Body of pancreas (tissue), 4 donors: ENCODE data around the gene REV1. TPM values are rescaled to one million over a fixed set of nuclear protein-coding genes. Genes with fewer than 3 reads are reported as not detected.

Experiments
- ATAC-seq: fragments of 150-250 bp; one replicate; pipeline ENCODE4 v1.9.1; 2016
- DNase-seq, 4 donors: peaks; one replicate each; pipeline ENCODE4 v3.0.0-alpha.2; 2019
- H3K27ac ChIP-seq, 4 donors: fragments of 200-600 bp; sonication (generic); 1 replicate in 3 of 4; 2 replicates in 1 of 4; pipeline versions ENCODE4 v1.5.1 to v1.6.1; 2016 to 2019; ENCODE audit warnings: mild to moderate bottlenecking in 1 of 4, mixed read lengths in 1 of 4, moderate library complexity in 1 of 4
- H3K27me3 ChIP-seq, 2 donors: fragments of 200-600 bp; sonication (generic); one replicate each; pipeline ENCODE4 v1.6.0; 2016; ENCODE audit warnings: mild to moderate bottlenecking in 1 of 2
- H3K36me3 ChIP-seq, 2 donors: fragments of 200-600 bp; sonication (generic); replicated peaks in 1 of 2; 2 replicates each; pipeline ENCODE4 v1.5.1; 2016; ENCODE audit warnings: low read depth in 2 of 2; ENCODE audit not compliant: insufficient read depth in 1 of 2
- H3K4me1 ChIP-seq: fragments of 200-600 bp; sonication (generic); one replicate; pipeline ENCODE4 v1.6.0; 2016
- H3K4me3 ChIP-seq, 2 donors: fragments of 200-600 bp; sonication (generic); 1 replicate in 1 of 2; 2 replicates in 1 of 2; pipeline ENCODE4 v1.5.1; 2016 to 2019
- H3K9me3 ChIP-seq, 3 donors: fragments of 200-600 bp; sonication (generic); 1 replicate in 2 of 3; 2 replicates in 1 of 3; pipeline ENCODE4 v1.5.1; 2016
- POLR2A ChIP-seq, 3 donors: fragments of 450-650 bp; IDR thresholded peaks; one replicate each; pipeline ENCODE4 v1.6.1; 2016; ENCODE audit warnings: antibody characterized with exemption in 3 of 3, mild to moderate bottlenecking in 2 of 3
- WGBS, 2 donors: methylation state at CpG; one replicate each; pipeline ENCODE4 v1.1.5; 2017; 5-methylcytosine and 5-hydroxymethylcytosine counted together
- intact Hi-C: fragments of 100-400 bp; cut with DNase I; formaldehyde crosslinking; loops from one replicate; pipeline ENCODE4 v1.15.1; 2023
- total RNA-seq, 2 donors: library from RNA; depleted of rRNA; stranded (reverse); fragments of >200 nt; gene quantifications; one replicate each; pipeline ENCODE4 v1.1.0, GENCODE V29; 2016
- TF ChIP-seq, protein P1 (sequence below), 7 experiments: fragments of 450-650 bp in 4 of 7; fragments of 200-600 bp in 3 of 7; sonication (generic) in 3 of 7; IDR thresholded peaks; one replicate each; pipeline ENCODE4 v1.5.1; 2016 to 2019; ENCODE audit warnings: antibody characterized with exemption in 7 of 7

REV1 gene
- total RNA-seq, 2 donors from 2014 or later, result 27.0 to 51.1 TPM

- Histone ChIP-seq H3K9me3 (peaks cover 0 to 3% (median 0%) of the 10 kb centered on the region in 3 donors), H3K27me3 (no peaks in the 10 kb centered on the region), H3K36me3 (no peaks in the 10 kb centered on the region), H3K4me1 (no peaks in the 10 kb centered on the region), H3K27ac (no peak overlapping the region), H3K4me3 (no peak overlapping the region)
- DNase-seq, result no peak
- intact Hi-C loops, result no loop called here
- WGBS, 2 donors, result 93 to 95% methylated on average over 4 of the region's 4 CpGs
- TF ChIP-seq, protein P1, sequence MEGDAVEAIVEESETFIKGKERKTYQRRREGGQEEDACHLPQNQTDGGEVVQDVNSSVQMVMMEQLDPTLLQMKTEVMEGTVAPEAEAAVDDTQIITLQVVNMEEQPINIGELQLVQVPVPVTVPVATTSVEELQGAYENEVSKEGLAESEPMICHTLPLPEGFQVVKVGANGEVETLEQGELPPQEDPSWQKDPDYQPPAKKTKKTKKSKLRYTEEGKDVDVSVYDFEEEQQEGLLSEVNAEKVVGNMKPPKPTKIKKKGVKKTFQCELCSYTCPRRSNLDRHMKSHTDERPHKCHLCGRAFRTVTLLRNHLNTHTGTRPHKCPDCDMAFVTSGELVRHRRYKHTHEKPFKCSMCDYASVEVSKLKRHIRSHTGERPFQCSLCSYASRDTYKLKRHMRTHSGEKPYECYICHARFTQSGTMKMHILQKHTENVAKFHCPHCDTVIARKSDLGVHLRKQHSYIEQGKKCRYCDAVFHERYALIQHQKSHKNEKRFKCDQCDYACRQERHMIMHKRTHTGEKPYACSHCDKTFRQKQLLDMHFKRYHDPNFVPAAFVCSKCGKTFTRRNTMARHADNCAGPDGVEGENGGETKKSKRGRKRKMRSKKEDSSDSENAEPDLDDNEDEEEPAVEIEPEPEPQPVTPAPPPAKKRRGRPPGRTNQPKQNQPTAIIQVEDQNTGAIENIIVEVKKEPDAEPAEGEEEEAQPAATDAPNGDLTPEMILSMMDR (IDR thresholded peaks at IDR 0.05), result no peak
- no peak for TF ChIP-seq POLR2A (IDR thresholded peaks at IDR 0.05)
- no peak for ATAC-seq
Measured at GRCh38 chr2:99461828-99462483, 27.9 kb downstream of the REV1 start.

- DNase-seq (no peak), ATAC-seq (no peak)
- WGBS, 2 donors, result 93 to 94% methylated on average over 2 of the region's 2 CpGs
- no peak overlapping the region for H3K4me3 ChIP-seq
- H3K27me3 ChIP-seq, result no peaks in the 10 kb centered on the region
- no peak overlapping the region for H3K27ac ChIP-seq
- no peaks in the 10 kb centered on the region for H3K9me3 ChIP-seq
- H3K36me3 ChIP-seq, result no peaks in the 10 kb centered on the region
- no peak for TF ChIP-seq POLR2A (IDR thresholded peaks at IDR 0.05)
- TF ChIP-seq, protein P1 (IDR thresholded peaks at IDR 0.05), result no peak
- H3K4me1 ChIP-seq, result no peaks in the 10 kb centered on the region
- intact Hi-C loops, result no loop called here
Measured at GRCh38 chr2:99458529-99458928, 31.3 kb downstream of the REV1 start.

- H3K4me3 ChIP-seq, result no peak overlapping the region
- no peaks in the 10 kb centered on the region for H3K9me3 ChIP-seq
- WGBS, 2 donors, result 86 to 91% methylated on average over 4 of the region's 4 CpGs
- ATAC-seq (no peak), DNase-seq (no peak)
- no peaks in the 10 kb centered on the region for H3K4me1 ChIP-seq
- no peak overlapping the region for H3K27ac ChIP-seq
- intact Hi-C loops, result no loop called here
- peaks cover 0 to 3% of the 10 kb centered on the region in 2 donors for H3K36me3 ChIP-seq
- H3K27me3 ChIP-seq, result no peaks in the 10 kb centered on the region
- no peak for TF ChIP-seq POLR2A (IDR thresholded peaks at IDR 0.05)
- TF ChIP-seq, protein P1 (IDR thresholded peaks at IDR 0.05), result no peak
Measured at GRCh38 chr2:99451686-99452085, 38.1 kb downstream of the REV1 start.

DNA sequence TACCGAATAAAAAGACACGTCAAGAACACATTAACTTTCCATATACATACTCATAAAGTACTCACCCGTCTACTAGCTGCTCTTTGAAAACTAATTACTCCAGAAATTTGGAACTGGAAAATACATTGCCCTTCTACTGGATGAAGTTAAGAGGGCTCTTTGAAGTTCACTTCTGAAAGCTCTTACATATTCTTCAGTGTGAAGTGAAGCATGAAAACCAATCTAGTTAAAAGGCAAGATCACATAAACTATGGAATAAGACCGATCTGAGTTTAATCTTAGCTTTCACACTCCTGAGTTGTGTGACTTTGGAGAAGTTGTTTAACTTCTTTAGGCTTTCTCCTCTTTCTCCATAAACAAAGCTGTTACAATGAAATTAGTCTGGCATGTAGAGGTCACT, 38.5 kb downstream of the REV1 start:
- TF ChIP-seq, protein P1 (IDR thresholded peaks at IDR 0.05), result no peak
- TF ChIP-seq POLR2A (IDR thresholded peaks at IDR 0.05), result no peak
- Histone ChIP-seq H3K27me3 (no peaks in the 10 kb centered on the region), H3K4me3 (no peak overlapping the region), H3K27ac (no peak overlapping the region), H3K4me1 (no peaks in the 10 kb centered on the region), H3K9me3 (no peaks in the 10 kb centered on the region), H3K36me3 (peaks cover 0 to 3% of the 10 kb centered on the region in 2 donors)
- no peak for DNase-seq
- intact Hi-C loops, result no loop called here
- WGBS, 2 donors, result 76 to 80% methylated on average over 4 of the region's 4 CpGs
- no peak for ATAC-seq

DNA sequence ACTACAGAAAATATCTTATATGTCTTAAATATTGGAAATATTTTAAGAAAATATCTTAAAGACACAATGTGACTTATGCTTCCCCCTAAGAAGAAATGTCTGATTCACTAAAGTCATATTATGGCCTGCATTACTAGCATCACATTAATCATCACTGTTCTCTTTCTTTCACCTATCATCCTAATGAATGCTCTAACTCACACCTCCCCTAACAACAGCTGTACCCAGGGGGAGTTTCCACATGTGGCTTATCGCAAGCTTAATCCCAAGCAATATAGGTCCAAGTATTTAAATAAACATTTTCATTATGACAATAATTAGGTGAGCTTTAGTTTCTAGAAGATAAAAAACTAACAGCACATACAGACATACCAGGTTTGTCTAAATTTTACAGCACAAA, 39.6 kb downstream of the REV1 start:
- peaks cover 0 to 3% of the 10 kb centered on the region in 2 donors for H3K36me3 ChIP-seq
- no peak for ATAC-seq
- intact Hi-C loops, result no loop called here

More for the DNA sequence above, 39.6 kb downstream of the REV1 start:
- DNase-seq, result no peak
- H3K9me3 ChIP-seq, result no peaks in the 10 kb centered on the region
- H3K4me1 ChIP-seq, result no peaks in the 10 kb centered on the region
- H3K27me3 ChIP-seq, result no peaks in the 10 kb centered on the region
- WGBS, 2 donors, result 89 to 91% methylated on average over 1 of the region's 1 CpG
- TF ChIP-seq, protein P1 (IDR thresholded peaks at IDR 0.05), result no peak
- no peak for TF ChIP-seq POLR2A (IDR thresholded peaks at IDR 0.05)
- H3K4me3 ChIP-seq, result no peak overlapping the region
- H3K27ac ChIP-seq, result no peak overlapping the region
